Erythroblast (primary cell): ENCODE data around the gene GRIK4.

Experiments
- GATA1 ChIP-seq: IDR thresholded peaks from 2 replicates; pipeline ENCODE4 v1.6.1; 2011; ENCODE audit warnings: low read depth, mild to moderate bottlenecking, control low read depth, low read length, moderate library complexity
- POLR2A ChIP-seq: IDR thresholded peaks from 2 replicates; pipeline ENCODE4 v1.6.1; 2011; ENCODE audit warnings: mild to moderate bottlenecking, low read length

DNA sequence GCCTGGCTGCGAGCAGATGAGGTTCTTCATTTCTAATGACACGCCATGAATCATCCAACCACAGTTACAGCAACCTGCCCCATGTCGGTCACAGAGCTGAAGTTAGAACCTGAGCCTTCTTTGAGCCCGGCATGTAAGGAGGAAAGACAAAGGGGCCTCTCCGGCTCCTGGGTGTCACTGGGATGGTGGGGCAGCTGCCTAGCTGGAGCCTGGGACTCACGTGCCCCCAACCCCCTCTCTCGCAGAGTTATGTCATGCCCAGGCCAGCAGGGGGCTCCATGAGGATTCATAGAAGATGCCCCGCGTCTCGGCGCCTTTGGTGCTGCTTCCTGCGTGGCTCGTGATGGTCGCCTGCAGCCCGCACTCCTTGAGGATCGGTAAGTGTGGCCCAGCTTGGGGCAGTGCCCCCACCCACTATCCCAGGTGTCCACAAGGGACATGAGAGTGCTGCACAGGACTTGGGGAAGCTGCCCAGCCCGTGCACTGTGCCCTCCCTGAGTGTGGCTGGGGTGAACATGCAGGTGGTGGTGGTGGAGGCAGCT is 148.5 kb downstream of the GRIK4 start:
- TF ChIP-seq POLR2A = no peak
- TF ChIP-seq GATA1 = no peak
